ENCODE data around the gene MIAT.

MIAT gene

DNA sequence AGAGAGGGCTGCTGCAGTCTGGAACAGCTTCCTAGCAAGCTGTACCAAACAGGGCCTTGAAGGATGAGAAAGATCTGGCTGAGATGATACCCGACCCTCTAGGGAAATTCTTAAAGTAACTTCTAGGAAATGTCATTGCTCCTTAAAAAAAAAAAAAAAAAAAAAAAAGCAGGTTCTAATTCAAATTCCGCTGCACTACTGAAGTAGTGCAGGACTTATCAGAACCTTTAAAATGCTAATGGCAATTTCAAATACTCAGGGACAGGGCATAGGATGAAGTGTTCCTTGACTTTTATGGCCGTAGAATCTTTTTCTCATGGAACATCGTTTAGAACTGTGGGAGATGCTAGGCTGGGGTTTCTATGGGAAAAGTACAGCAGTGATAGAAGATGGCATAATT lies 13.1 kb downstream of the MIAT start:
- DNase-seq, result no peak

DNA sequence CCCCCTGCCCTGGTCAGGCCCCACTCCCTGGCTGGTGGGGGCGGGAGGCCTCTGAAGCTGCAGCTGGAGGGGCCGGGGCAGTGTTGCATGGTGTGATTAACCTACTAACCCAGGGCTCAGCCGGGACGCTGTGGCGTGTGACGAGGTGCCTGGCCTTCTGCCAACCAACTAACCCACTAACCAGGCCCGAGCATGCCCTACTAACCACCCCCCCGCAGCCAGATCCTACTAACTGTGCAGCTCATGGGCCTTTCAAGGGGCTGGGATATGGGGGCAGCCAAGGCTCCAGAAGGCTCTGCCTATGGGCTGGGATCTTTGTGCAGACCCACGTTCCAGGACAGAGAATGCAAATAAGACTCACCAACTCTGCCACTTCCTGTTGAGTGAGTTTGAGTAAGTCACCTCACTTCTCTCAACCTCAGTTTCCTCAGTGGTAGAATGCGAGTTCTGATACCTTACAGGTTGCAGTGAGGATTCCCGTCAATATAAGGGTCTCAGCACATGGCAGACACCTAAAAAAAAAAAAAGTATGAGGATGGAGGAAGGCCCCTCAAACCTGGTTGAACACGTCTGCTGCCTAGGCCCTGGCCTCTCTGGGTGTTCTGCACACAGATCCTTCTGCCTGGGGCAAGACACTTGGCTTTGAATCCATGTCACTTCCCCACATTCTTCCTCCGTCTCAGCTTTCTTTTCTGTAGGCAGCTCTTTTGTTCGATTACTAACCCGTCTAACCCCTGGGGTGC lies 14.1 kb downstream of the MIAT start:
- DNase-seq, result peak; percentile 20

DNA sequence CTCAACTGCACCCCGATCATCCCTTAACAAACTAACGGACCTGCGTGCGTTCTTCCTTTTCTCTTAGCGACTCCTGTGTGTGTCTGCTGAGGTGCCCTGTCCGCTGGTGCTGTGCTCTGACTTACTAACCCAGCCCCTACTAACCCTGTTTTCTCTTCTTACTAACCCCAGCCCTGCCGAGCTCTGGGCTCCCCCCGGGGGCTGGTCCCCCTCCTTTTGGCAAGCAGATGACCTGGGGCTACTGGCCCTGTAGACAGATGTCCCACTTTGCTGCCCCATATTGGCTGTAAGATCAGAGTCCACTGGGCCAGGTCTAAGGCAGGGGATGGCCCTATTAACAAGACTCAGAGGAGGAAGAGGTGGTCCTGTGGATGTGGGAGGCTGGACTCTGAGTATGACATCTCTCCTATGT lies 14.7 kb downstream of the MIAT start:
- no peak for DNase-seq

DNA sequence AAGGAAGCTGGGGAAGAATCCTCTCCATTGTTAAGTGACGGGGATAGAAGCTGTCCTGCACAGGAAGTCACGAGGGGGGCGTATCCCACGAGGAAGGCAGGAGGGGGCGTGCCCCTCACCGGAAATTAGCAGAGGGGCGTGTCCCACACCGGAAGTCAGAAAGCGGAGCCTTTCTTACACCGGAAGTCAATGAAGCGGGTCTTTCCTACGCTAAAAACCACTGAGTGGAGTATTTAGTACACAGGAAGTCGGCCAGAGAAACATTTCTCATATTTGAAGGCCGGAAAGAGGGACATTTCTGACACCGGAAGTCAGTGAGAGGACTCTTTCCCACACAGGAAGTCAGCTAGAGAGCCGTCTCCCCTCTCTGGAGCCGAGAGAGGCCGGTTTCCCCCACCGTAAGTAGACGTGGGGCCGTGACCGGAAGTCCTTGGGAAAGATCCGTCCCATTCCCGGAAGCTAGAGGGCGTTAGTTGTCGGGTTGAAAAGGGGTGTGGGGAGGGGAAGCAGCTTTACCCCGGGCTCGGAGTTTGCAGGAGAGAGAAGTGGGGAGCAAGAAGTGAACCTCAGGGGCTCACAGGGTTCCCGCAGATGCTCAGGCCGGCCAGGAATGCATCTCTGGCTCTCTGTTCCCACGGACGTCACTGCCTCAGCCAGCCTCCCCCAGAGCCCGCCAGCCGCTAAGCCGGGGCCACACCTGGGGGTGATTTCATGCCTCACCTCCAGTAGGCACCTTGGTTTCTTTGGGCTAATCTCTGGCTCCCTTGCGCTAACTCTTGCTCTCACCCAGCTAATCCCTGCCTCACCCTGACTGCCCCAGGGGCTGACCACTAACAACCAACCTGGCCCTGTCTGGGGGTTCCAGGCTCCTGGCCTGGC lies 15.4 kb downstream of the MIAT start:
- DNase-seq, result peak; percentile 99

DNA sequence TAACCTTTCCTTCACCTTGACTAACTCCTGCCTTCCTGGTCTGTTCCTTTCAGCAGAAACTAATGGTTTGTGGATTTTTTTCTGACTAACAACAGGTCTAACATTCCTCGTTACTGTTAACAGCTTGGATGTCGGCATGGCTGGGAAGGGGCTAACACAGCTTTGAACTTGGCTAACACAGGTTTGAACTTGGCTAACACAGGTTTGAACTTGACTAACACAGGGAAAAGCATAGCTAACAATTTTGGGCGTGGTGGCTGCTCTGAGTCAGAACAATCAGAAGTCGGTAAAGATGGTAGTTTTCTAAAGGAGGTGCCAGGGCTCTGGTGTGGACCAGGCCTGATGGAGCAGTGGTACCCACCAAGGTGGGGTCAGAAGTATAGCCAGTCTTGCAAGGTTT lies 16.1 kb downstream of the MIAT start:
- no peak for DNase-seq

DNA sequence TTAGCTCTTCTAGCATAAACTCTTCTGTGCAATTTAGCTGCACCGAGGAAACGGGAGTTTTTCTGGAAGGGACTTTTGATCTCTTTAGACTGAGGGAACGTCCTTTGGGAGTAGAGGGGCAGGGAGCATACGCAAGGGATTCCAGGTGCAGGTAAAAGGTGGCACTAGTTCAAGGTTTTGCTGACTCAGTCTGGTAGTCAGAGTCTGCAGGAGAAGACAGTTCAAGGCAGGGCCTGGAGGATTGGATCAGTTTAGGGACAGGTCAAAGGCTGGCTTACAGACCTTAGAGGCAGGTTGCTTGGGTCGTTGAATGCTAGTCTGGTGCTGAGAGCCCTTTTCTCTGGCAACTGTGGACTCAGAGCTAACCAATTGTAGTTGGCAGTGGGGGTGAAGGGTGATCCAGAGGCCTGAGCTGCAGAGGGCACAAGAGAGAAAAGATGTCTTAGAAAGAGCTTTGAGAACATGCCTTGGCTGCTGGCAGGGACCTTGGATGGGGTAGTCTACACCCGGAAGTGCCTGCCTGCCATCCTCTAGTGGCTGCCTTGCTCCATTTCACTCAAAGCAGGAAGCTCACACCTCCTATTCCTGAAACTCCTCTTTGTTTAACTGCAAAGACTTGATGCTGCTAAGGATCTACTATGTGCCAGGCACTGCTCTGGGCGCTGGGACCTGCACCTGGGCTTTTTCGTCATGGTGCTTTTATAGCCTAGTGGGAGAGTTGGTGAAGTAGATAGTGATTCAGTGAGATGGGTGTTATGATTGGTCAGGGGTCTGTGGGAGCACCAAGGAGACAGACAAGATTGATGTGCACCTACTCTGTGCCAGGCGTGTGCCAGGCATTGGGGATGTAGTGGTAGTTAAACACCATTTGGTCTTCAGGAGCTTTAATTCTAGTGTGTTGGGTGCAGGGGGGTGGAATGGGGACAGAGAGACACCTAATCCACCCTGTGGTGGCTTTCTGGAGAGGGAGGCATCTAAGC lies 17.1 kb downstream of the MIAT start:
- DNase-seq, result no peak

DNA sequence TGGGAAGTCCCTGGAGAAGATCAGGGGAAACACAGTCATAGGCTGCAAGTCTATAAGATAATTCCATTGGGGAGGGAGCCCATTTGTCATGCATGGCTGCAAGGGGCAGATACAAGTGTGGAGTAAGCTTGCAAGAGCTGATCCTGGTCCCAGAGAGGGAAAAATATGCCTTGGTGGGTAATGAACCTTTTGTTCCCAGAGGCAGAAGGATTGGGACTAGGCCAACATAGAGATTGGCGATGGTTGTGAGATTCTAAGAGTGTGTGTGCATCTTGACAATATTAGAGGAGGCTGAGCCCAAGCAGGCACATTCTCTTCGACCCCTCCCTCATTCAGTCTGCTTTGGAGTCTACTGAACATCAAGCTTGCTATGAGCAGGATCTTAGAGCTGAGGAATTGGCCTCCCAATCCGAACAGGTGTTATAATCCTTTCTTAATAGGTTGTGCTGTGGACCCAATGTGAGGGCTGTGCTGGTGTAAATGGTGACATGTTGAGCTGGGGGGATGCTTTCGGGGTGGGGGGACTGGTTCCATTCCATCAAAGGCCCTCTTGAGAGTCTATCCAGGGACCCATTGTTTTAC lies 18.4 kb downstream of the MIAT start:
- no peak for DNase-seq

DNA sequence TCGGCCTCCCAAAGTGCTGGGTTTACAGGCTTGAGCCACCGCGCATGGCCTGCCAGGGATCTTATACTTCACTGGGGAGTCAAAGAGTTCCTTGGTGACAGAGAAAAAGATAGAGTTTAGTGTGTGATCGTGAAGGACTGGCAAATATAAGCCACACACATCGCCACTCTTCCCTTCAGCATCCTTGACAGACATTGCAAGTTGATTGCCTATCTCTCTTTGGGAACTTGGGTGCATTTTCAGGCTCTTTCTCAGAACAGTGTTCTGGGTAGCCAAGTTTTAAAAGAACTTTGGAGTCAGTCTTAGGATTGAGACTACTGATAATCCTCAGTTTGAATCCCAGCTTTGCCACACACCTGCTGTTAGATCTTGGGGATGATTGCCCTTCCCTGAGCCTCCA lies 19.8 kb downstream of the MIAT start:
- no peak for DNase-seq

DNA sequence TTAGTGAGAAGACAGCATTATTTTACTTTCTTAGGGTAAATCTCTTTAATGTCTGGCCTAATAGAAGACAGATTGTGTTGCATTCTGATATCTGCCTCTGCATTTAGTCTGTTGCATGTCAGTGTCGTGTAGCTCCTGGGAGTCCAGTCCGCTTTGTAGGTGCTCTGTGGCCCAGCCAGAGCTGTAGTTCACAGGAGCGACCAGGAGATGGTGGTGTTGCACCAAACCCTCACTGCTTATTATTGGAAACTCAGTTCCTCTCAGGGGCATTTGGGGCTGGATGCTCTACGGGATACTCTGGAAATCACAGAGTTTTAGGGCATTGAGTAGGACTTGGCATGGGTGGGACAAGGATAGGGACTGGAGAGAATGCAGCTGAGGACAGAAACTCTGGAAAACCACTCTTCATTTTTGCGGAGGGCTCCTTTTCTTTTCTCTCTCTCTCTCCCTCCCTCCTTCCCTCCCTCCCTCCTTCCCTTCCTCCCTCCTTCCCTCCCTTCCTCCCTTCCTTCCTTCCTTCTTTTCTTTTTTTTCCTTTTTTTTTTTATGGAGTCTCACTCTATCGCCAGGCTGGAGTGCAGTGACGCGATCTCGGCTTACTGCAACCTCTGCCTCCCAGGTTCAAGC lies 21.7 kb downstream of the MIAT start:
- DNase-seq, result peak; percentile 53

DNA sequence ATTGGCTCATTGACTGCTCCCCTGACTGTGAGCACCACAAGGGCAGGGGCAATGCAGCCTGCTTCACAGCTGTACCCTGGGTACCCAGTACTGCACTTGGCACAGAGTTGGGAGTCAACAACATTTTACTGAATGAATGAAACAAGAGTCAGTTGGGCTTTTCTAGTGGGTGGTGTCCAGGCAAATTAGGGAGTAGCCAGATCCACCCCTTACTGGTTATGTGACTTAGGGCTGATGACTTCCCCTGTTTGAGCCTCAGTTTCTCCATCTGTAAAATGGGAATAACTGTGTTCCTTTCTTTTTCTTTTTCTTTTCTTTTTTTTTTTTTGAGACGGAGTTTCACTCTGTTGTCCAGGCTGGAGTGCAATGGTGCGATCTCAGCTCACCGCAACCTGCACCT lies 23.1 kb downstream of the MIAT start:
- DNase-seq, result no peak

DNA sequence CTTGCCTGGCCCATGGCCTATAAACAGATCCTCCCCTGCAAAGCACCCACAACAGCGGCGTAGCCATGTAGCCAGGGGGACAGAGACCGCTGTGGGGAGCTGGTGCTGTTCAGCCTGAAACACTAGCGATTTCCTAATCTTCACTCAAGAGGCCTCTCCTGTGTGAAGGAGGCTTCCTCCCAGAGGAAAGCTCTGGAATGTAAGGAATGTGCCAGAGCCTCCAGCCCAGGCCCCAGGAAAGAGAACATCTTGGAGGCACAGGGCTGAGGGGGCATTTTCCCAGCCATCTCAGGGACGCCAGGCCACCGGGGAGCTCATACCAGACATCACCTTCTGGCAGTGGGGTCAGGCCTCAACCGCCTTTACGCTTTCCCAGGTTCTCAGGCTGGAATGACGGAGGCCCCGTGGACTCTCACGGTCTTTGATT lies 24.0 kb downstream of the MIAT start:
- no peak for DNase-seq

DNA sequence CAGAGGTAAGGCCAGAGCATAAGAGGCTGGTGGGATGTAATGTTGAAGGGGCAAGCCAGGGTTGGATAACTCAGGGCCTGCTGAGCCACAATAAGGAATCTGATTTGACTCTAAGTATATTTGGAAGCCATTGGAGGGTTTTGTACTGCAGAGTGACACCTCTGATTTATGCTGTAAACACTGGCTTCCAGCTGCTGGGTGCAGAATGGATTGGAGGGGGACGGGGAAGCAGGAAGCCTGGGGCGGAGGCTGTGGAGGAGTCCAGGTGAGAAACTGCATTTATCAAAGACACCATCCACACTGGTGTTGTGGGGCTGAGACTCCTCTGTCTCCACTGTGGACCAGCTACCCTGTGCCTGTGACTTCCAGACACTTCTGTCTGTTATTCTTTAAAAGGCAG lies 26.8 kb downstream of the MIAT start:
- no peak for DNase-seq

DNA sequence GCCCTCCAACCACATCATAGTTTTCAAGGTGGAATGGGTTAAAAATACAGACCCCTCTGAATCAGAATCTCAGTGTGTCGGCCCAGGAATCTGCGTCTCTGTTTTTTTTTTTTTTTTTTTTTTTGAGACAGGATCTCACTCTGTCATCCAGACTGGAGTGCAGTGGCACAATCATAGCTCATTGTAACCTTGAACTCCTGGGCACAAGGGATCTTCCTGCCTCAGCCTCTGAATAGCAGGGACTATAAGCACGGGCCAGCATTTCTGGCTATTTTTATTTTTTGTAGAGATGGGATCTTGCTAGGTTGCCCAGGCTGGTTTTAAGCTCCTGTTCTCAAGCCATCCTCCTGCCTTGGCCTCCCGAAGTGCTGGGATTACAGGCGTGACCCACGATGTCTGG lies 28.2 kb downstream of the MIAT start:
- DNase-seq, result no peak

DNA sequence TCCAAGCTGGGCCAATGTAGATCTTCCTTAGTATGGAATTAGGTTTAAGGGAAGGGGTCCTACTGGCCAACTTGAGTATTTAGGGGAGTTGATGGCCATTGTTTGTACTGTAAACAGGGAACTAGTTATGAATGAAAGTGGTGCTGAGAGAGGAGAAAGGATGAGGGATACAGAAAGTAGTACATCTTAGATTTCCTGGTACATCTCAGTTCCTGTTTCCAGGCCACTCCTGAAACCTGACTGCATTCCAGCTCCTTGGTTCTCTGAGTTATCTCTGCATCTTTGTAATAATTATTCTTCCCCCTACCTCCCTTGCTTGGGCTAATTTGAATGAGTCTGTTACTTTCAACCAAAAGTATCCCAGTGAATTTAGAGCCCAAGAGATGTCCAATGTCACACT lies 30.1 kb downstream of the MIAT start:
- no peak for DNase-seq

DNA sequence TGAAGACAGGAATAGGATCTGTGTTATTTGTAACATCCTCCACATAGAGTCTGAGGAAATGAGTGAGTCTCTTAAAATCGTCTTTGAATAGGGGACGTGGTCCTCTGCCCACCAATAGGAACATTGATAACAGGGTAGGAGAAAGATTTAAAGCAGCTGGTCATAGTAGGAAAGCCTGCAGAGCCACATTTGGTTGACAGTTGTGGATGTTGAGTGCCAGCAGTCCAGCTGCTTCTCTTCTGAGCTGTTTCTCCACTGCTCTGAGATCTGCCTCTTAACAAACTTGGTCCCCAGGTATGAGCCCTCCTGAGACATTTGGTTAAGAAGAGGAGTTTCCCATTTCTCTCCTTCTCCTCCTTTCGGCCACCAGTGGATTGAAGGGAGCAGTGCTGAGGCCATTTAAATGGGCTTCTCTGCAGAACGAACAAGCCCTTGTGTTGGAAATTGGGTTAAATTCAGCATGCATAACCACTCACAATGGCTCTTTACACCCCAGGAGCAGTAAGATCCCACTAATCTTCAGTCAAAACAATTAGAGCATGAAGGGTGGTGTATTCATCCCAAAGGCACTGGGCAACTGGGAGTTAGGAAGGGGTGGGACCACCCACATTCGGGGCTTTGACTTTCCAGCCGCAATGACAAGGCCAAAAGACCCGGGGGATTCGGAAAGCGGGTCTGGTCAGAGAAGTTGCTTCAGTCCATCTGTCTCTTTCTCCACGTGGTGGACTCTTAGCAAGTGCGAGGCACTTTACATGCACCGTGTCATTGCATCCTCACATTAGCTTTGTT lies 32.3 kb downstream of the MIAT start:
- DNase-seq, result no peak

DNA sequence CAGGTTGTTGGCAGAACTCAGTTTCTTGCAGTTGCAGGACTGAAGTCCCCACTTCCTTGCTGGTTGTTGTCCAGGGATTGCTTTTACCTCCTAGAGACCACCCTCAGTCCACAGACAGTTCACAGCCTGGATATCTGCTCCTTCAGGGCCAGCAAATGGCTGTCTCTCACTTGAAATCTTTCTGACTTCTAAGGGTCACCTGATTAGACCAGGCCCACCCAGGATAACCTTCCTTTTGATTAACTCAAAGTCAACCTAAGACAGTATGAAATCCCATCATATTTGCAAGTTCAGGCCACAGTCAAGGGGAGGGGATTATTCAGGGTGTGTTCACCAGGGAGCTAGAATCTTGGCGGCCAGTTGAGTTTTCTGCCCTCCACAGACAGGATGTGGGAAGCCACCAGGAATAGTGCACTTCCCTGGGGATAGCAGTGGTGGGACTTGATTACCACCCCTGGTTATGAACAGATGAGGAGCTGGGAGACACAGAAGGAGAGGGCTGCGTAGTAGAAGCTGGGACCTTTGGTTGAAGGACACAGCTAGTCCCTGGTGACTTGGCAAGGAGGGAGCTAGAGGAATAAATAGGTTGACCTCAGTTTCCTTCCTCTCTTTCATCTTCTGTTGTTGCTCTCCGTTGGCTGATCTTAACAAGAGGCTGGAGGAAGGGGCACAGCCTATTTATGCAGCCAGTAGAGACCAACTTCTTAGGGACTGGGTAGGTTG lies 33.4 kb downstream of the MIAT start:
- no peak for DNase-seq

DNA sequence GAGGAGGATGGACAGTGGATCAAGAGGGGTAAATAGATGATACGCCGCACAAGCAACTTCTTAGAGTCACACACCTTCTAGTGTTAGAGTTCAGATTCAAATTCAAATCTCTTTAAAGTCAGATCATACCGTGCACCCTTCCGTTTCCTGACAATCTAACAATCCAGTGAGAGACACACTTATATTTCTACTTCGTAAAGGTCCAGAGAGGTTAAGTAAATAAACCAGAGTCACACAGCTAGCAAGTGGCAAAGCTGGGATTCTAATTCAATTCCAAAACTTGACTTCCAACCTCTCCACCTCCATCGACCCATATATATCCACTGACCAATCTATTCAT lies 34.0 kb downstream of the MIAT start:
- DNase-seq, result no peak

DNA sequence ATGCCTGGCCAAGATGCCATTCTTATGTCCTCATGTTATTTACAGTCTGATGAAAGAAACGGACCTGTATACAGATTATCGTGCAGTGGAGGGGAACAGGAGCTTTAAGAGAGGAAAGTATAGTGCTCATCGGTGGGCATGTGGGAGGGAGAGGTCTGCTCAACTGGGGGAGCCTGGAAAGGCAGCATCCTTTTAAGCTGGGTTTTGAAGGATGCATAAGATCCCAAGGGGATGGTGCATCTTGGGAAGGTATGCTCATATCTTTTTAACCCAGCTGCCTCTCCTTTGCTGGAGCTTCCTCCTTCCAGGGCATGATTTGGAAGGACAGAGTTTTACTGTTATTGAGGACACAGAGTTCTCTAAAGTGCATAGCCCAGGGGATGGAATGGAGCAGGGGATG lies 34.8 kb downstream of the MIAT start:
- DNase-seq, result no peak

DNA sequence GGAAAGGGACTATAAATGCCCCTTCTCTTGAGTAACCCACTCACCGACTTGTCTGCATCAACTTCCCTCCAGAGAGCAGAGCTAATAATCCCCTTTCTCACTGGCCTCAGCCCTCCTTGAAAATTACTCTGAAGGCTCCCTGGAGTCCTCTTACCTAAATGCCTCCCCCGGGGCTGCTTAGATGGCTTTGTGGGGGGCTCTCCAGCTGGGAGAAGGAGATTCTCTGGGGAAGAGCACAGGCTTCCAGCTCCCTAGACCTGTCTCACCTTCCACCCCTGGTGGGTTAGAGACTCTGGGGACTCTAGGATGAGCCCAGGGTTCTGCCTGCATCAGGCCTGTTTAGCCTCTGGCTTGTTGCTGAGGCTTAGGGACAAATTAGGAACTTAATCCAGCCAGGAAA lies 39.8 kb downstream of the MIAT start:
- DNase-seq, result no peak

DNA sequence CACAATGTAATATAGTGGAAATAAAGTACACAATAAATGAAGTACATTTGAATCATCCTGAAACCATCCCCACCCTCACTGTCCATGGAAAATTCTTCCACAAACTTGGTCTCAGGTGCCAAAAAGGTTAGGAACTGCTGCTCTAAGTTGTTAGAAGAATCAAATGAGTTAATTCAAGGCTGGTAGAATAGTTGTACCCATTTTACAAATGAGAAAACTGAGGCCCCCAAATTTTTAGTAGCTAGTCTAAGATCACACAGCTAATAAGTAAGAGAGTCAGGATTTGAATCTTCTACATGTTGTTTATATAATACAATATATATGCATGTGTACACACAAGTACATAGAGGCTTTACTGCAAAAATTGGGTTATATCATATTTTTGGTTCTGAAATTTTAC lies 43.1 kb downstream of the MIAT start:
- DNase-seq, result no peak

DNA sequence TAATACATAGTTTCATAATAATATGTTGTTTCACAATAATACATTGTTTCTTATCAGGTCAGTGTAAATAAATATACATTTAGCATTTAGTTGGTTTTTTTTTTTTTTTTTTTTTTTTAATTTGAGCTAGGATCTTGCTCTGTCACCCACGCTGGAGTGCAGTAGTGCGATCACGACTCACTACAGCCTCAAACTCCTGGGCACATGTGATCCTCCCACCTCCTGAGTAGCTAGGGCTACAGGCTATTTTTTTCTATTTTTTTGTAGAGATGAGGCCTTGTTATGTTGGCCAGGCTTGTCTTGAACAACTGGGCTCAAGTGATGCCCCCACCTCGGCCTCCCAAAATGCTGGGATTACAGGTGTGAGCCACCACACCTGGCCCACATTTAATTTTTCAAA lies 43.5 kb downstream of the MIAT start:
- no peak for DNase-seq
